Nephron (organoid): ENCODE data around the gene DYNLT4.

Experiments used
- H3K27ac Mint-ChIP-seq, 3 experiments: 2 replicates each; pipeline ENCODE4 v1.8.0; 2020; ENCODE audit warnings: mixed read lengths in 3 of 3, mild to moderate bottlenecking in 2 of 3, moderate library complexity in 1 of 3
- H3K27me3 Mint-ChIP-seq: 2 replicates; pipeline ENCODE4 v1.8.0; 2021; ENCODE audit warnings: low read depth, mild to moderate bottlenecking, moderate library complexity, mixed read lengths
- H3K36me3 Mint-ChIP-seq: 2 replicates; pipeline ENCODE4 v1.8.0; 2020; ENCODE audit warnings: low read depth, mixed read lengths
- H3K4me1 Mint-ChIP-seq: 2 replicates; pipeline ENCODE4 v1.8.0; 2020; ENCODE audit warnings: mixed read lengths
- H3K4me3 Mint-ChIP-seq, 3 experiments: 2 replicates each; pipeline ENCODE4 v1.8.0; 2020; ENCODE audit warnings: mild to moderate bottlenecking in 3 of 3, mixed read lengths in 3 of 3, moderate library complexity in 2 of 3
- H3K9me3 Mint-ChIP-seq: 2 replicates; pipeline ENCODE4 v1.8.0; 2020; ENCODE audit warnings: mixed read lengths
- TF ChIP-seq, protein P1 (sequence below), 3 experiments: fragments of 200-600 bp; sonication (generic); IDR thresholded peaks; one replicate each; pipeline ENCODE4 v1.5.0; 2021; ENCODE audit warnings: antibody characterized with exemption in 3 of 3; ENCODE audit not compliant: unreplicated experiment in 3 of 3

Gene DYNLT4

DNA sequence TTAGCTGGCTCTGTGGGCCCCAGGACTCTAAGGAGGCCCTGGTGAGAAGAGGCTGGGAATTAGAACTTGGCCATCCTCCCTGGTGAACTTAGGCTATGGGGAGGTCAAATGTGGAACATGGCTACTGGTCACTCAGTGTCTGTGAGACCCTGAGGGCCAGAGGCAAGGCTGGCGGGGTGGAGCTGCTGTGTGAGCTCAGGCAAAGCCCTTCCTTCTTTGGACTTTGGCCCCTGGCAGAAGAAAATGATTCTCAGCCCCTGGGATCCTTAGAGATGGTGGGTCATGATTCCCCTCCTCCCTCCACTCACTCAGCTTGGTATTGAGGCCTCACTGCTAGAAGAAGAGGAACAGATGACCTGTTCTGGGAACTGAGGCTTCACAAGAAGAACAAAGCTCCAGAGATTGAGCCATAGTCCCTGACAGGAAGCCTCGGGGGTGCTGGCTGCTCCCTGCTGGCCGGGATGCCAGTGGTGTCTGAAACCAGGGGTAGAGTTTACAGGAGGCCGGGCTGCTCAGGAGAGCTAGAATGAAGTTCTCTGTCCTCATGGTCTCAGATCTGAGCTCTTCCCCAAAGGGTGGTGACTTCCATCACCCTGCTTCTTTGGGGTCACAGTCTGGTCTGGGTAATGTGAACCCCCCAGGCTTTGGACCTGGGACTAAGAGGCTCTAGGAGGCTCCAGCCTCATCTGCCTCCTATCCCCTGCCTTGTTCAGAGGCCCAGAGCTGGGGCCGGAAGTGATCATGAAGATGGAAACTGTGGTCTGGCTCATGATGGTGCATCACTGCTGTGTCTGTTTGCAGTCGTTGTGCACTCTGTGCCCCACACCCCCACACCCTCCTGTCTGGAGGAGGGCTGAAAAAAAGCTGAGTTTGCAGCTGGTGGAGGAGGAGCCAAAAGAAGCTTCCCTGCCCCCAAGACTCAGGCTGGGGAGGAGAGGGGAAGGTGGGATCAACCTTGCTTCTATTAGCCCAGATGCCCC, 2.1 kb upstream of the DYNLT4 start:
- TF ChIP-seq, protein P1, sequence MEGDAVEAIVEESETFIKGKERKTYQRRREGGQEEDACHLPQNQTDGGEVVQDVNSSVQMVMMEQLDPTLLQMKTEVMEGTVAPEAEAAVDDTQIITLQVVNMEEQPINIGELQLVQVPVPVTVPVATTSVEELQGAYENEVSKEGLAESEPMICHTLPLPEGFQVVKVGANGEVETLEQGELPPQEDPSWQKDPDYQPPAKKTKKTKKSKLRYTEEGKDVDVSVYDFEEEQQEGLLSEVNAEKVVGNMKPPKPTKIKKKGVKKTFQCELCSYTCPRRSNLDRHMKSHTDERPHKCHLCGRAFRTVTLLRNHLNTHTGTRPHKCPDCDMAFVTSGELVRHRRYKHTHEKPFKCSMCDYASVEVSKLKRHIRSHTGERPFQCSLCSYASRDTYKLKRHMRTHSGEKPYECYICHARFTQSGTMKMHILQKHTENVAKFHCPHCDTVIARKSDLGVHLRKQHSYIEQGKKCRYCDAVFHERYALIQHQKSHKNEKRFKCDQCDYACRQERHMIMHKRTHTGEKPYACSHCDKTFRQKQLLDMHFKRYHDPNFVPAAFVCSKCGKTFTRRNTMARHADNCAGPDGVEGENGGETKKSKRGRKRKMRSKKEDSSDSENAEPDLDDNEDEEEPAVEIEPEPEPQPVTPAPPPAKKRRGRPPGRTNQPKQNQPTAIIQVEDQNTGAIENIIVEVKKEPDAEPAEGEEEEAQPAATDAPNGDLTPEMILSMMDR (IDR thresholded peaks at IDR 0.05; ENCODE audit: unreplicated experiment in 3 of 3) = no peak
- Mint-ChIP-seq H3K9me3 (no peaks in the 10 kb centered on the region), H3K4me3 (peak overlapping the region; percentile 81 to 86 (median 81)), H3K27me3 (no peaks in the 10 kb centered on the region), H3K27ac (peak overlapping the region; percentile 99), H3K36me3 (peaks cover 20% of the 10 kb centered on the region), H3K4me1 (peaks cover 56% of the 10 kb centered on the region)

DNA sequence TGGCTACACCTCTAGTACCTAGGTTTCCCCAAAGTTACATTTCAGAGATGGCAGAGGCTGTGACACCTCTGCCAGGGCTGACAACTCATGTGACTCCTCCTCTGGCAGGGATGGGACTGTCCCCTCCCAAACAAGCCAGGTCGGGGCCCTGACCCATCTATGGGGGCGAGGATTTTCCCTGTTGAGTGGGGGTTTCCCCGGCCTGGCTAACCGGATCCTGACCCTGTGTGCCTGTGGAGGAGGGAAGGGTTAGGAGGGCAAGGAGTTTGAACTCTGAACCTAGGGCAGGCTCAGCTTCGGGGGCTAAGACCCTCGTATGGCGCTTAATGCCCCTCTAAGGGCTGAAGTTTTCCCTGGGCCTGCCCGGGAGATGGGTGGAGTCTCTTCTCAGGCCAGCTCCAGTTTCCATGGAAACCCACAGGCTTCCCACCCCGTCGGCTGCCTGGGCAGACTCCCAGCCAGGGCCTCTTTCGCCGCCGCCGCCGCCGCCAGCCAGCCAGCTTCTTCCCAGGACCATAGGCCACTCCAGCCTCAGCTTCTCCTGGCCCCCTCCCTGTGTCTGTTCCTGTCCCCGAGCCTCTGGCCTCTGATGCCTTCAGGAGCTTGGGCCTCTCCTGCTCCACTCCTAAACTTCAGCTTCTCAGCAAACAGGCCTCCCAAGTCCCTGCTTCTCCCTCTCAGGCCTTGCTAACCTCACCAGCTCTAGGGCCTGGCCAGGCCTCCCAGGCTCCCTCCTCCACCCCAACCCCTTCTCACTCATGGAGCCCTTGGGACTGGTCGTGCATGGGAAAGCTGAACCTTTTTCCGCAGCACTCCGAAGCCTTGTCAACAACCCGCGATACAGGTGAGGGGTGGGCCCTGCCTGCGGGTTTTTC, 1.1 kb upstream of the DYNLT4 start, which contains the start of gene BTBD19:
Gene BTBD19, plus strand, starts transcription at position 461 of the 875 bp plus-strand sequence. Its CDS starts 298 bp downstream, at position 759.
- H3K4me3 Mint-ChIP-seq = peak within 1 kb of the TSS; percentile 81 to 86 (median 81)
- peaks cover 16% of the 10 kb centered on the region for H3K36me3 Mint-ChIP-seq
- no peaks in the 10 kb centered on the region for H3K9me3 Mint-ChIP-seq
- H3K27me3 Mint-ChIP-seq = no peaks in the 10 kb centered on the region
- peaks cover 54% of the 10 kb centered on the region for H3K4me1 Mint-ChIP-seq
- peak within 1 kb of the TSS; percentile 99 for H3K27ac Mint-ChIP-seq
- TF ChIP-seq, protein P1 (IDR thresholded peaks at IDR 0.05; ENCODE audit: unreplicated experiment in 3 of 3) = no peak

DNA sequence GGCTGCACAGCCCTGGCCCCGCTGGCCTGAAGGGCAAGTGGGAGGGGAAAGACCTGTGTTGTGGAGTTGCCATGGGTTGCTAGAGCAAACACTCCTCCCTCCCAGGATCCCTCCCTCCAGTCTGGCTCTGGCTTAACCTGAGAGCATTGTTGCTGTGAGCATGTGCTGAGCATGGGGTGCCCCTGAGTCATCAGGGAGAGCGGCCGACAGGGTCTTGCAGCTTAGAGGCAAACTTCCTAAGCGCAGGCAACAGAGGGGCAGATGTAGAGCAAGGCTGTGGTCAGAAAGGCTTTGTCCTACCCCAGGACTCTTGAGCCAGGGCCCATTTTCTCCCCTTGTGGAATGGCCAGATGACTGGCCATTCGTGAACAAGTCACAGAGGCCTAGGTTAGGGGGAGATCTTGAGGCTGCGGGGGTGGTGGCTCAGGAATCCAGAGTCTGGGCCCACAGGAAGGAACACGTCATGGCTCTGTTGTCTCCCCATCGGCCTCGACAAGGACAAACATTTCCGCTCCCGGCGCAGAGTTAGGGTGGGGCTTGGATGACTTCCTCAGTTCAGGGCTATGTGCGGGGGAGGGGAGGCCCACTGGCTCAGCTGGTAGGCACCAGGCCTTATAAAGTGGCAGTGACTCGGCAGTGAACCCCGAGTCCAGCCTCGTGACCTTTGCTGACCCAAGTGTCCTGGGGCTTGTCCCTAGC, 362 bp upstream of the DYNLT4 start:
- H3K4me1 Mint-ChIP-seq = peaks cover 60% of the 10 kb centered on the region
- H3K27me3 Mint-ChIP-seq = no peaks in the 10 kb centered on the region
- TF ChIP-seq, protein P1 (IDR thresholded peaks at IDR 0.05; ENCODE audit: unreplicated experiment in 3 of 3) = no peak
- H3K9me3 Mint-ChIP-seq = no peaks in the 10 kb centered on the region
- H3K27ac Mint-ChIP-seq = peak overlapping the region; percentile 99
- H3K36me3 Mint-ChIP-seq = peaks cover 22% of the 10 kb centered on the region
- H3K4me3 Mint-ChIP-seq = peak overlapping the region; percentile 60 to 86 (median 81)

DNA sequence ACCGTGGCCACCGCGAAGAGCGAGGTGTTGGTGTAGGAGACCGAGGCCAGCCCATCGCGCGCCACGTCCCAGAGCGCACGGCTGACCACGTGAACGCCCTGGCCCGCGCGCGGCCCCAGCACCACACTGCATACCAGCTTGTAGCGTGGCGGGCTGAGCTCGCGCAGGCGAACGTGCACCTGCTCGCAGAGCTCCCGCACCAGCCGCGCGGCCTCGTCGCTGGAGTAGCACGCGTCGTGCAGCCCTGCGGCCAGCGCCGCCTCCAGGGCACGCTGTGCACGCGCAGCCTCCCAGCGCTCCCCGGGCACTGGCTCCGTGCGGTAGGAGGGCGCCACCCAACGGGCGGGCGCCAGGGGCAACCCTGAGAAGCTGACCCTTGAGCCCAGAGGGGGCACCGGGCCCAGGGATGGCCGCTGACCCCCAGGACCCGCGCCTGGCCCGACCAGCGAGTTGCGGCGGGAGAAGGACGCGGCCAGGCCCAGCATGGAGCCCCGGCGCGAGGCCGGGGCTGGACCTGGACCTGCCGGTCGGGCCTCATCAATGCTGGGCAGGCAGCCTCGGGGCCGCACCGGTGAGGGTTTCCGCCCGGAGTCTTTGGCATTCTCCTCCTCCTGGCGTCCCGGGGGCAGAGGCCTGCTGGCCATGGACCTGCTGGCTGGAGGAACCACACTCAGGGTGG, 987 bp downstream of the DYNLT4 start:
- Mint-ChIP-seq H3K4me1 (peaks cover 56% of the 10 kb centered on the region), H3K36me3 (peaks cover 23% of the 10 kb centered on the region), H3K9me3 (no peaks in the 10 kb centered on the region), H3K4me3 (no peak overlapping the region), H3K27me3 (no peaks in the 10 kb centered on the region), H3K27ac (peak overlapping the region in 2 of 3 experiments; percentile 99)
- TF ChIP-seq, protein P1 (IDR thresholded peaks at IDR 0.05; ENCODE audit: unreplicated experiment in 3 of 3) = no peak
